HCT116 (cell line): Measurements from ENCODE around the gene GLOD5.

ENCODE experiments used
- CTCF ChIP-seq, 3 experiments: fragments of 200-600 bp in 1 of 3; sonication (generic) in 1 of 3; IDR thresholded peaks in 2 of 3; conservative IDR thresholded peaks in 1 of 3; 2 replicates each; pipeline ENCODE4 v1.5.1; 2012 to 2017; ENCODE audit warnings: low read depth in 2 of 3, low read length in 2 of 3, antibody characterized with exemption in 1 of 3, borderline replicate concordance in 1 of 3, control low read depth in 1 of 3, mild to moderate bottlenecking in 1 of 3, mixed read lengths in 1 of 3, mixed run types in 1 of 3, moderate library complexity in 1 of 3; ENCODE audit not compliant: insufficient read depth in 1 of 3
- MAX ChIP-seq: IDR thresholded peaks from 2 replicates; pipeline ENCODE4 v1.6.1; 2012
- SIN3A ChIP-seq: IDR thresholded peaks from 2 replicates; pipeline ENCODE4 v1.6.1; 2012; ENCODE audit warnings: low read depth
- ZBTB33 ChIP-seq: IDR thresholded peaks from 2 replicates; pipeline ENCODE4 v1.6.1; 2011; ENCODE audit warnings: mild to moderate bottlenecking, low read length, moderate library complexity; ENCODE audit not compliant: insufficient replicate concordance; ENCODE audit errors: extremely low read depth

- no peak for TF ChIP-seq SIN3A
- TF ChIP-seq CTCF (IDR thresholded peaks at IDR 0.05 in 2 of 3, conservative IDR thresholded peaks at IDR 0.05 in 1 of 3; ENCODE audit: borderline replicate concordance in 1 of 3, insufficient read depth in 1 of 3, low read depth in 2 of 3, low read length in 2 of 3), result no peak
- no peak for TF ChIP-seq ZBTB33
- no peak for TF ChIP-seq MAX
Measured at GRCh38 chrX:48728653-48729052, 32.9 kb upstream of the GLOD5 start.
